DMS53 treated with DMSO at 0.1 percent for 48 hours (cell line): Measurements from ENCODE around the gene UQCRC1.
A peak's percentile ranks its signal among the peaks of the same experiment; 100 is the strongest.

ENCODE experiments used
- DNase-seq: peaks from one replicate; lab custom pipeline; 2025; ENCODE audit not compliant: unreplicated experiment; lab: John Stamatoyannopoulos, UW

UQCRC1 gene

GRCh38 chr3:48599077-48599501, 10.4 kb downstream of the UQCRC1 start:
- DNase-seq, result no peak

GRCh38 chr3:48598323-48599076, 10.9 kb downstream of the UQCRC1 start:
- DNase-seq, result no peak

- DNase-seq, result no peak
Observed at GRCh38 chr3:48597408-48597800, 12.0 kb downstream of the UQCRC1 start.

GRCh38 chr3:48596676-48597407, 12.6 kb downstream of the UQCRC1 start:
- DNase-seq, result no peak

- DNase-seq, result no peak
Observed at GRCh38 chr3:48596157-48596556, 13.3 kb downstream of the UQCRC1 start.

GRCh38 chr3:48595526-48596121, 13.8 kb downstream of the UQCRC1 start:
- no peak for DNase-seq

- DNase-seq, result no peak
Observed at GRCh38 chr3:48595075-48595525, 14.3 kb downstream of the UQCRC1 start, which contains the start of gene COL7A1. Gene COL7A1, minus strand, starts transcription at chr3:48595329. Its CDS starts 170 bp downstream, at chr3:48595159.

GRCh38 chr3:48594417-48595049, 14.9 kb downstream of the UQCRC1 start:
- DNase-seq, result peak; percentile 16

- DNase-seq, result no peak
Observed at GRCh38 chr3:48593337-48593736, 16.1 kb downstream of the UQCRC1 start.

GRCh38 chr3:48592519-48593087, 16.8 kb downstream of the UQCRC1 start:
- no peak for DNase-seq

- no peak for DNase-seq
Observed at GRCh38 chr3:48591886-48592518, 17.4 kb downstream of the UQCRC1 start.

GRCh38 chr3:48591436-48591835, 18.0 kb downstream of the UQCRC1 start:
- DNase-seq, result no peak

- DNase-seq, result no peak
Observed at GRCh38 chr3:48588230-48588629, 21.2 kb downstream of the UQCRC1 start.

GRCh38 chr3:48587686-48588085, 21.8 kb downstream of the UQCRC1 start:
- DNase-seq, result no peak

GRCh38 chr3:48585411-48585810, 24.0 kb downstream of the UQCRC1 start:
- DNase-seq, result no peak

- DNase-seq, result no peak
Observed at GRCh38 chr3:48584836-48585235, 24.6 kb downstream of the UQCRC1 start.

GRCh38 chr3:48581621-48582481, 27.6 kb downstream of the UQCRC1 start:
- DNase-seq, result no peak

- no peak for DNase-seq
Observed at GRCh38 chr3:48576647-48577046, 32.8 kb downstream of the UQCRC1 start.

- no peak for DNase-seq
Observed at GRCh38 chr3:48575366-48575765, 34.1 kb downstream of the UQCRC1 start.
